Hypothalamus (tissue), 51 donors: ENCODE data around the gene IRF4.

Experiments
- DNase-seq, 51 donors: peaks; one replicate each; lab custom pipeline; 2025; lab: John Stamatoyannopoulos, UW

The IRF4 gene

GRCh38 chr6:391559-392440, at the start of gene IRF4:
Gene IRF4 (plus strand): TSS chr6:391752. CDS start chr6:393153, 1,401 bp downstream.
- DNase-seq: no peak

DNA sequence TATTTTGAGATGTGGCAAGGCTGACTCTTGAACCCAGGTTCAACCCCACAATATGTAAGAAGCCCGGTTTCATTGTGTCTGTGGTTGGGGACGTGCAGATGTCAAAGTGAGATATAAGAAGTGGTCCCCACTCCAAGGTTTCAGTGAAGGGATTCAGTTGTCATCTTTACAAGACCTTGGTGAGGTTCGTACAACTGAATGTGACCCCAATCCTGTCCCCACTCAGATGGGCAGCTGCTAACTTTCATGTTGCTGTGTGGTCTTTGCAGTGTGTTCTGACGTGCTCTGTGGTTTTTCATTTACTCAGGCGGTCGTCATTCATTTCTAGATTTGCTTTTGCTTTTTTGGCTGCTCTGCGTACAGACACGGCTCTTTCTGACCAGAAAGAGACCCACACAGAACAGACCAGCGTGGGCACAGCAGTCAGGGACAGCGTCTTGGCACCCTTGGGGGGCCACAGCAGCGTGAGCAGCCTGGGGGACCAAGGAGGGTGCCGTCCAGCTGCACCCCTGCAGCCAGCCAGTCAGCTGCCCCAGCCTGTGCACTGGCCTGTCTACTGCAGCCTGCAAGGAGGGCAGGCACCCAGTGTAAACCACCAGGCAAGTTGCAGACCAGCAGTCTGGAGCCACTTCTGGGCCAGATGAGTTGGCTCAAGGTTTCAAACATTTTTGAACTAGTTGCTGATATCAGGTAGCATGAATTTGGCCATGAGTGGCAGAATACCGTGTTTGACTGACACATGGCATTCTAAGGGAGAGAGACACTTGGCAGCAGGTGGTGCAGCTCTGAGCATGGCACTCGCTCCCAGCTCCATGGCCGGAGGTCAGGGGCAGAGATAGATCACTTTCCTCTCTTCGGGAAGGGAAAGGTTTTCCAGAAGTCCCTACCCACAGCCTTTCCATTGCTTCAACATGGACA, 49.4 kb upstream of the IRF4 start:
- no peak for DNase-seq

GRCh38 chr6:342832-343179, 48.7 kb upstream of the IRF4 start:
- DNase-seq: no peak

DNA sequence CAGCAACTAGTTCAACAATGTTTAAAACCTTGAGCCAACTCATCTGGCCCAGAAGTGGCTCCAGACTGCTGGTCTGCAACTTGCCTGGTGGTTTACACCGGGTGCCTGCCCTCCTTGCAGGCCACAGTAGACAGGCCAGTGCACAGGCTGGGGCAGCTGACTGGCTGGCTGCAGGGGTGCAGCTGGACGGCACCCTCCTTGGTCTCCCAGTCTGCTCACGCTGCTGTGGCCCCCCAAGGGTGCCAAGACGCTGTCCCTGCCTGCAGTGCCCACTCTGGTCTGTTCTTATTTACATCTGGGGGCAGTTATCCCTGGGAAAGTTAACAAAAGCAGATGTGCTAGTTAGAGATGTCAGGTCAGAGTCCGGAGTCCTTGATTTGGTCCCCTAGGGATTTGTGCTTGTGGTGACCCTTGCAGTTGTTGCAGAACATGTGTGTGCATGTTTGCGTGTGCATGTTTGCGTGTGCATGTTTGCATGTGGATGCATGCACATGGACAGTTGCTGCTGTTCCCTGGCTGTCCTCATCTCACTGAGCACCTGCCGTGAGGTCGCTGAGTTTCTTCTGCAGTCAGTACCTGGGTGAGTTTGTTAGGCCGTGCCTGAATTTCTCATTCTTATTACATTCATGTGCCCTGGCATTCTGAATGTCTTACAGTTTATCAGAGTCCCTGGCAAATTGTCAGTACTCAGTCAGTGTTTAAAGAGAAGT, 48.2 kb upstream of the IRF4 start:
- no peak for DNase-seq

DNA sequence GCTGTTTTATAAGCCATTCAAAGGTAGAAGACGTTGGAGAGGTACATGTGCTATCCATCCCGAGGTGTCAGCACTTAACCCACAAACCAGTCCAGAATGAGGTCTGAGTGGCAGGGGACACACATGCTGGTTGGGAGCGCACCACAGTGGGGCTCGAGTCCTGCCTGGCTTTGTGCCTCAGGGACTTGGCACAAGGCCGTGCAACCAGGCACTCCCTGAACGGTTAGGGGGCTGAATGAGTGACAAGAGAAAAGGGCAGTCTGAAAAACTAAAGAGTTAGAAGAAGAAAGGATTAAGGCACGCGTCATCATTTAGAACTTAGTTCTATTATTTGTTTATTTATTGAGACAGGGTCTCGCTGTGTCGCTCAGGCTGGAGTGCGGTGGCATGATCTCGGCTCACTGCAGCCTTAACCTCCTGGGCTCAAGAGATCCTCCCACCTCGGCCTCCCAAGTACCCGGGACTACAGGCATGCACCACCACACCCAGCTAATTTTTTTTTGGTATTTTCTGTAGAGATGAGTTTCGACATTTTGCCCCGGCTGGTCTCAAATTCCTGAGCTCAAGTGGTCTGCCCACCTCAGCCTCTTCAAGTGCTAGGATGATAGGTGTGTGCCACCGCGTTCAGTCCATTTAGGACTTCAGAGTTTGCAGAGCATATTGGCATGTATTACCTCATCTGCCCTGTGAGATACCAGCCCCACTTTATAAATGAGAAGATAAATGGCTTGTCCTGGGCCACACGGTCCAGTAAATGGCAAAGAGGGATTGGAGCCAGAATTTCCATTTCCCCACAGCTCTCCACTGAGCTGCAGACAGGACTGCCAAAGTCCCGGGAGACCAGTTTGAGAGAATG, 47.4 kb upstream of the IRF4 start:
- DNase-seq: no peak

DNA sequence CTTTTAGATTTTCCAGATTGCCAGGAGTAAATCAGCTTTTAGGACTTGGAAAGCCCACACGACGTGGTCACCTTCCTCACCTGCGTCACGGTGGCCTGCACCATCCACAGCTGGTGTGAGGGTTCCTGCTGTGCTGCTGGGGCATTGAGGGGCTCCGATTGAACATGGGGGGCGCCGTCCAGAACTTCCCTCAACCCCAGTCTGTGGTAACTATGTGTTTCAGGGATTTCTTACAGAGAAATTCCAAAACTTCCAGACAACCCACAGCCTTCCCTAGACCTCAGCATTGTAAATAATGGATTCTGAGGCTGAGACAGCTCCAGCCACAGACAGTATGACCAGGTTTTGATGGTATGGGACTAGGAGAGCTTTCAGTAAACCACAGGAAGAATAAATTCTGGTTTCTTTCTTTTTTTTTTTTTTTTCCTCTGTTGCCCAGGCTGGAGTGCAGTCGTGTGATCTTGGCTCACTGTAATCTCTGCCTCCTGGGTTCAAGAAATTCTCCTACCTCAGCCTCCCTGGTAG, 46.7 kb upstream of the IRF4 start:
- DNase-seq: no peak

- DNase-seq: no peak
Observed at GRCh38 chr6:345747-346385, 45.7 kb upstream of the IRF4 start.

DNA sequence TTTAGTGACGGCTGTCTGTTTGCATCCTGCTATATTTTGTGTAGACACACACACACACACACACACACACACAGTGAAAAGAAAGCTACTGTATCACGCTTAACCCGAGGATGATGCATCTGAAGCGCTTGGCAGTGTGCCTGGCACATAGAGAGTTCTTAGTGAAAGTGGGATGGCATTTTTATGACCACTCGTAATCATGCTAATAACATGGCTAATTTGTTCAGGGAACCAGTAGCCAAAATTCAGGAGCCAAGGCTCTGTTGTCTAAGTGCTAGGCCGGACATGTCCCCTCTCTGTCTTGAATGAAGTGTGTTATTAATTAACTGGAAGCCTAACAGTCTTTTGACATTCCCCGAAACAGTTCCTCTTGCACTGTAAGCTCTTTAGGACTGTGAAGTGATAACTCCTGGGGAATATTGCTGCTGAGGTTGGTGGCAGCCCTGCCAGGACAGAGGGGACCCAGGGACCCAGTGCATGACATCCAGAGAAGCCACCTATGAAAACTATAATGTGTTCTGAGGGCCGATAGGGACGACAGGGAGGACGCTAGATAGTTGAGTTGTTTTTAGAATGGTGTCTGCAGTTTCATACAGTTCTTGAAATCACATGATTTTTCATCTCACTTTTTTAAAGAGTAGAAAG, 45.0 kb upstream of the IRF4 start:
- DNase-seq: no peak

GRCh38 chr6:347232-347631, 44.3 kb upstream of the IRF4 start:
- no peak for DNase-seq

DNA sequence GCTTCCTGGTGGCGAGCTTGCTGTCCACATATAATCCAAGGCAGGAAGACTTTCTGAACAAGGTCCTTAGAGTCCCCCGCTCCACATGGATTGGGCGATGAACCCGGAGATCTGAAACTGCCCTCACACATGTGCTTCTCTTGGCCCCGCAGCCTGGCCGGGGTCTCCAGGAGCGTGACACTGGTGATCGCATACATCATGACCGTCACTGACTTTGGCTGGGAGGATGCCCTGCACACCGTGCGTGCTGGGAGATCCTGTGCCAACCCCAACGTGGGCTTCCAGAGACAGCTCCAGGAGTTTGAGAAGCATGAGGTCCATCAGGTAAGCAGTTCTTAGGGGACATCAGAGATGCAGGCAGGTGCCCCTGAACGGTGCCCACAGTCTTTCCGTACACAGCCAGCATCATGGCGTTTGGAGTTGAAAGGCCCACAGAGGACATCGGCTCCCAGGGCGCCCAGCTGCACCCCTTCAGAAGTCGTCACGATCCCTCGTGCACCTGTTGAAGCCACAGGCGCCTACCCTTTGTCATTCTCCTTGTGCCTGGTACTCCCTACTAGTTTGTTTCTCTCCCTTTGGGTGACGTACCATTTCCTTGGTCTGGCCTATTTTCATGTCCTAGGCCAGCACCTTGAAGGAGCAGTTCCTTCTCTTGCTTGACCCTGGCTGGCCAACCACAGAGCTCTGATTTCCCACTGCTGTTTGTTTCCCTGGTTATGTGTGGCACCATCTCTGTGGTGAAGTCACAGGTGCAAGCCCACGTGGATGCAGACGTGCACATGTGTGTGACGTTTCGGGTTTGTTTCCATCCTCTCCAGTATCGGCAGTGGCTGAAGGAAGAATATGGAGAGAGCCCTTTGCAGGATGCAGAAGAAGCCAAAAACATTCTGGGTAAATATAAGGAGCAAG, 43.3 kb upstream of the IRF4 start:
- DNase-seq: no peak

- no peak for DNase-seq
Observed at GRCh38 chr6:348860-349396, 42.6 kb upstream of the IRF4 start.

- no peak for DNase-seq
Observed at GRCh38 chr6:349491-349921, 42.0 kb upstream of the IRF4 start.

- no peak for DNase-seq
Observed at GRCh38 chr6:350371-350770, 41.2 kb upstream of the IRF4 start.

- no peak for DNase-seq
Observed at GRCh38 chr6:351011-351866, 40.3 kb upstream of the IRF4 start.

- no peak for DNase-seq
Observed at GRCh38 chr6:351867-352289, 39.7 kb upstream of the IRF4 start.

GRCh38 chr6:352474-352873, 39.1 kb upstream of the IRF4 start:
- no peak for DNase-seq
